HG03097 (cell line): ENCODE data around the gene USP17L19.
"Not testable (repeated sequence)": the region's sequence is repeated elsewhere in the genome, so short reads cannot be mapped to it uniquely, and the experiment has no call there.

Experiments
- ATAC-seq: cut with Tn5 transposase; IDR thresholded peaks from one replicate; pipeline ENCODE4 v1.9.1; 2021; ENCODE audit not compliant: unreplicated experiment, low FRiP score

The USP17L19 gene

GRCh38 chr4:9253078-9253477, at the start of gene USP17L19:
Gene USP17L19 (plus strand): TSS chr4:9253378. CDS start chr4:9253378, 0 bp downstream.
- not testable (repeated sequence) for ATAC-seq

GRCh38 chr4:9210357-9210756, 42.8 kb upstream of the USP17L19 start, which contains the start of gene USP17L10:
Gene USP17L10 (plus strand): TSS chr4:9210657. CDS start chr4:9210657, 0 bp downstream.
- ATAC-seq, result not testable (repeated sequence)

- not testable (repeated sequence) for ATAC-seq
Measured at GRCh38 chr4:9214701-9215100, 38.5 kb upstream of the USP17L19 start.

GRCh38 chr4:9215105-9215504, 38.1 kb upstream of the USP17L19 start, which contains the start of gene USP17L11:
Gene USP17L11 (plus strand): TSS chr4:9215405. CDS start chr4:9215405, 0 bp downstream.
- ATAC-seq, result not testable (repeated sequence)

- ATAC-seq, result not testable (repeated sequence)
Measured at GRCh38 chr4:9219852-9220251, 33.3 kb upstream of the USP17L19 start, which contains the start of gene USP17L12. Gene USP17L12 (plus strand): TSS chr4:9220152. CDS start chr4:9220152, 0 bp downstream.

GRCh38 chr4:9224596-9224995, 28.6 kb upstream of the USP17L19 start, which contains the start of gene USP17L13:
Gene USP17L13 (plus strand): TSS chr4:9224896. CDS start chr4:9224896, 0 bp downstream.
- ATAC-seq, result not testable (repeated sequence)

- ATAC-seq, result not testable (repeated sequence)
Measured at GRCh38 chr4:9230249-9230648, 22.9 kb upstream of the USP17L19 start.

- ATAC-seq, result not testable (repeated sequence)
Measured at GRCh38 chr4:9234085-9234484, 19.1 kb upstream of the USP17L19 start, which contains the start of gene USP17L15. Gene USP17L15 (plus strand): TSS chr4:9234385. CDS start chr4:9234385, 0 bp downstream.

GRCh38 chr4:9238461-9238860, 14.7 kb upstream of the USP17L19 start:
- not testable (repeated sequence) for ATAC-seq

- not testable (repeated sequence) for ATAC-seq
Measured at GRCh38 chr4:9243579-9243978, 9.6 kb upstream of the USP17L19 start, which contains the start of gene USP17L17. Gene USP17L17 (plus strand): TSS chr4:9243879. CDS start chr4:9243879, 0 bp downstream.

GRCh38 chr4:9247953-9248680, 5.1 kb upstream of the USP17L19 start, which contains the start of gene USP17L18:
Gene USP17L18 (plus strand): TSS chr4:9248630. CDS start chr4:9248630, 0 bp downstream.
- not testable (repeated sequence) for ATAC-seq

GRCh38 chr4:9257824-9258223, 4.6 kb downstream of the USP17L19 start, which contains the start of gene USP17L20:
Gene USP17L20 (plus strand): TSS chr4:9258124. CDS start chr4:9258124, 0 bp downstream.
- ATAC-seq, result not testable (repeated sequence)

- not testable (repeated sequence) for ATAC-seq
Measured at GRCh38 chr4:9262572-9262971, 9.4 kb downstream of the USP17L19 start, which contains the start of gene USP17L21. Gene USP17L21 (plus strand): TSS chr4:9262872. CDS start chr4:9262872, 0 bp downstream.

- not testable (repeated sequence) for ATAC-seq
Measured at GRCh38 chr4:9267319-9267718, 14.1 kb downstream of the USP17L19 start, which contains the start of gene USP17L22. Gene USP17L22 (plus strand): TSS chr4:9267619. CDS start chr4:9267619, 0 bp downstream.

- ATAC-seq, result not testable (repeated sequence)
Measured at GRCh38 chr4:9271719-9272118, 18.5 kb downstream of the USP17L19 start.
